Spleen (tissue), 7 donors: ENCODE data around the gene LCA5L.

ENCODE experiments used
- CTCF ChIP-seq, 11 experiments: fragments of 200-600 bp in 7 of 11; fragments of 450-650 bp in 4 of 11; sonication (generic) in 4 of 11; IDR thresholded peaks in 8 of 11; conservative IDR thresholded peaks in 3 of 11; 1 replicate in 7 of 11; 2 replicates in 4 of 11; pipeline versions ENCODE4 v1.4.0 to v1.8.0; 2016 to 2021; ENCODE audit warnings: antibody characterized with exemption in 11 of 11, inconsistent platforms in 4 of 11, mild to moderate bottlenecking in 1 of 11
- POLR2AphosphoS5 ChIP-seq, 3 donors: sonication (generic); formaldehyde crosslinking; IDR thresholded peaks; one replicate each; pipeline ENCODE4 v1.5.1; 2017; ENCODE audit warnings: antibody characterized with exemption in 3 of 3
- donor health status: DM: no; HTN: no; CAD: no; lungs with moderate emphysema.
- donor health status: DM: no; HTN: no; CAD: no.
- donor health status: DM: no; HTN: no; CAD: no.

DNA sequence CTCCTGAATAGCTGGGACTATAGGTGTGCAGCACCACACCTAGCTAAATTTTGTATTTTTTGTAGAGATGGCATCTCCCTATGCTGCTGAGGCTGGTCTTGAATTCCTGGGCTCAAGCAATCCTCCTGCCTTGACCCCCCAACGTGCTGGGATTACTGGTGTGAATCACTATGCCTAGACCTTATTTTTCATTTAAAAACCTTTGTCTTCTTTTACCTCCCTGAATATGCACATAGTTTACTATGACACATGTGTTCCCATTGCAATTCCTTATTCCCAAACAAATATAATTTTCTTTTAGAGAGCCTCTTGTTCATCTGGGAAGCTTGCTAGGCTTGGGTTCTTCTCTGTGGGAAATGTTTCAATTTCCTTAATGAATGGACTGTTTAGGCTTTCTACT is 23.0 kb upstream of the LCA5L start:
- no peak for TF ChIP-seq CTCF (IDR thresholded peaks at IDR 0.05 in 8 of 11, conservative IDR thresholded peaks at IDR 0.05 in 3 of 11)
- TF ChIP-seq POLR2AphosphoS5 (IDR thresholded peaks at IDR 0.05): no peak
